Heart left ventricle (tissue), 16 donors: ENCODE results near the gene TXNDC17. TPM values are rescaled to one million over a fixed set of nuclear protein-coding genes. Genes with fewer than 3 reads are reported as not detected.

Experiments used
- ATAC-seq, 4 donors: fragments of 200-7000 bp; cut with Tn5 transposase; one replicate each; pipeline ENCODE4 v1.9.1; 2020 to 2022; ENCODE audit warnings: moderate library complexity in 4 of 4, mild to moderate bottlenecking in 3 of 4, moderate number of reproducible peaks in 1 of 4
- DNase-seq, 5 donors: peaks; one replicate each; pipeline ENCODE4 v3.0.0-alpha.2; 2020
- H3K27ac ChIP-seq, 12 donors: fragments of 200-600 bp; sonication (generic) in 4 of 12; one replicate each; pipeline versions ENCODE4 v1.5.0 to v1.8.0; 2016 to 2022; ENCODE audit warnings: mild to moderate bottlenecking in 2 of 12
- H3K27me3 ChIP-seq, 9 donors: fragments of 200-600 bp; sonication (generic) in 2 of 9; one replicate each; pipeline versions ENCODE4 v1.5.1 to v1.8.0; 2016 to 2022; ENCODE audit warnings: mild to moderate bottlenecking in 3 of 9
- H3K36me3 ChIP-seq, 9 donors: fragments of 200-600 bp; sonication (generic) in 2 of 9; one replicate each; pipeline versions ENCODE4 v1.5.0 to v1.8.0; 2018 to 2022; ENCODE audit warnings: mild to moderate bottlenecking in 2 of 9
- H3K4me1 ChIP-seq, 12 donors: fragments of 200-600 bp; sonication (generic) in 4 of 12; one replicate each; pipeline versions ENCODE4 v1.5.0 to v1.8.0; 2016 to 2022; ENCODE audit warnings: mild to moderate bottlenecking in 3 of 12
- H3K4me3 ChIP-seq, 12 donors: fragments of 200-600 bp; sonication (generic) in 4 of 12; one replicate each; pipeline versions ENCODE4 v1.5.0 to v1.8.0; 2017 to 2022; ENCODE audit warnings: mild to moderate bottlenecking in 9 of 12, moderate library complexity in 4 of 12
- H3K9me3 ChIP-seq, 12 donors: fragments of 200-600 bp; sonication (generic) in 4 of 12; one replicate each; pipeline versions ENCODE4 v1.5.0 to v1.8.0; 2016 to 2022; ENCODE audit warnings: mild to moderate bottlenecking in 1 of 12
- CTCF ChIP-seq, 12 donors: fragments of 200-600 bp; sonication (generic) in 4 of 12; IDR thresholded peaks; one replicate each; pipeline versions ENCODE4 v1.5.0 to v1.8.0; 2018 to 2022; ENCODE audit warnings: antibody characterized with exemption in 12 of 12, mild to moderate bottlenecking in 5 of 12
- POLR2A ChIP-seq, 2 donors: fragments of 450-650 bp; IDR thresholded peaks; one replicate each; pipeline ENCODE4 v1.6.1; 2017; ENCODE audit warnings: antibody characterized with exemption in 2 of 2, mild to moderate bottlenecking in 2 of 2, moderate library complexity in 2 of 2
- WGBS, 4 donors: extraction: QIAGEN DNeasy Blood & Tissue Kit in 2 of 4; methylation state at CpG; one replicate each; pipeline versions ENCODE4 v1.1.5 to v1.1.7; 2013 to 2018; 5-methylcytosine and 5-hydroxymethylcytosine counted together
- intact Hi-C, 10 donors: fragments of 100-400 bp; cut with DNase I; formaldehyde crosslinking; loops; one replicate each; pipeline versions ENCODE4 v1.11.1 to v1.14.2; 2022
- polyA plus RNA-seq, 2 donors: library from polyadenylated mRNA; stranded (reverse); fragments of 200-250 nt; gene quantifications; one replicate each; pipeline ENCODE4 v1.2.3, GENCODE V29; 2013
- total RNA-seq, 9 donors: library from RNA; depleted of rRNA in 2 of 9; stranded (reverse); fragments of >200 nt in 2 of 9; fragmentation: NEBNext Ultra II Directional in 3 of 9; extraction: Animal tissue kit (Norgen Biotek cat#: 25700) in 3 of 9; gene quantifications; one replicate each; pipeline versions ENCODE4 v1.1.0 to v1.2.4, GENCODE V29; 2016 to 2023
- donor health status: ischemic (EF 13 %, LVEDD 7.1; RV severe dilation, severe dysfunction).
- donor health status: healthy with polysubstance abuse.
- donor health status: DM: no; HTN: yes; CAD: no.
- donor health status: DM: no; HTN: no; CAD: no.
- donor health status: ischemic (EF 25% LVEDD 6.9; RV normal size, moderate dysfunction).
- donor health status: ischemic (EF 25% LVEDD 5.7; RV mildly dilated, moderate dysfunction).
- donor health status: healthy.
- donor health status: DM: yes; HTN: yes; CAD: no.
- donor health status: ischemic (EF 35%, LVEDD 5.7; RV mildly dilated, moderate dysfunction).
- donor health status: nonischemic (EF 11% LVEDD 7.7; RV severe dilation, severe dysfunction).
- donor health status: DM: yes; HTN: yes; CAD: no.
- donor health status: PGD.
- donor health status: ischemic (EF 29% LVEDD 5.4; RV normal size, mild dysfunction).
- donor health status: nonischemic (EF 23%, LVEDD 6.1; RV moderate dilation, normal function).

The TXNDC17 gene
- total and polyA plus RNA-seq, 11 donors: 31.5 to 221 (median 62.8) TPM

GRCh38 chr17:6627019-6627418 is 13.8 kb upstream of the TXNDC17 start:
- Histone ChIP-seq H3K36me3 (peaks cover 0 to 99% (median 71%) of the 10 kb centered on the region in 9 donors), H3K4me1 (peaks cover 0 to 3% (median 0%) of the 10 kb centered on the region in 12 donors), H3K27me3 (no peaks in the 10 kb centered on the region), H3K27ac (no peak overlapping the region), H3K4me3 (no peak overlapping the region), H3K9me3 (no peaks in the 10 kb centered on the region)
- no peak for ATAC-seq
- intact Hi-C loops: no loop called here
- WGBS, 4 donors: 65 to 78% (median 70%) methylated on average over 1 of the region's 1 CpG
- no peak for DNase-seq
- TF ChIP-seq POLR2A (IDR thresholded peaks at IDR 0.05): no peak
- TF ChIP-seq CTCF (IDR thresholded peaks at IDR 0.05): no peak

GRCh38 chr17:6630390-6630789 is 10.5 kb upstream of the TXNDC17 start:
- TF ChIP-seq CTCF (IDR thresholded peaks at IDR 0.05) (no peak), POLR2A (IDR thresholded peaks at IDR 0.05) (no peak)
- H3K9me3 ChIP-seq: no peaks in the 10 kb centered on the region
- peaks cover 0 to 11% (median 0%) of the 10 kb centered on the region in 12 donors for H3K4me1 ChIP-seq
- intact Hi-C loops: no loop called here
- H3K4me3 ChIP-seq: no peak overlapping the region
- DNase-seq (no peak), ATAC-seq (no peak)
- WGBS, 4 donors: 96 to 100% (median 98%) methylated on average over 1 of the region's 1 CpG
- H3K27ac ChIP-seq: no peak overlapping the region
- H3K36me3 ChIP-seq: peaks cover 0 to 98% (median 77%) of the 10 kb centered on the region in 9 donors
- H3K27me3 ChIP-seq: no peaks in the 10 kb centered on the region

GRCh38 chr17:6632530-6632929 is 8.3 kb upstream of the TXNDC17 start:
- peaks cover 0 to 11% (median 0%) of the 10 kb centered on the region in 12 donors for H3K4me1 ChIP-seq
- intact Hi-C loops: no loop called here
- TF ChIP-seq CTCF (IDR thresholded peaks at IDR 0.05) (no peak), POLR2A (IDR thresholded peaks at IDR 0.05) (no peak)
- H3K27ac ChIP-seq: no peak overlapping the region
- ATAC-seq: peak in 3 of 4 donors; percentile 51 to 74 (median 65)
- H3K36me3 ChIP-seq: peaks cover 0 to 77% (median 64%) of the 10 kb centered on the region in 9 donors
- H3K27me3 ChIP-seq: no peaks in the 10 kb centered on the region
- no peak for DNase-seq
- H3K4me3 ChIP-seq: no peak overlapping the region
- no peaks in the 10 kb centered on the region for H3K9me3 ChIP-seq

- H3K4me3 ChIP-seq: no peak overlapping the region
- WGBS, 4 donors: 95 to 99% (median 98%) methylated on average over 3 of the region's 3 CpGs
- H3K27me3 ChIP-seq: no peaks in the 10 kb centered on the region
- DNase-seq: no peak
- intact Hi-C loops: no loop called here
- peaks cover 0 to 13% (median 0%) of the 10 kb centered on the region in 12 donors for H3K4me1 ChIP-seq
- no peaks in the 10 kb centered on the region for H3K9me3 ChIP-seq
- H3K36me3 ChIP-seq: peaks cover 0 to 70% (median 56%) of the 10 kb centered on the region in 9 donors
- TF ChIP-seq CTCF (IDR thresholded peaks at IDR 0.05) (no peak), POLR2A (IDR thresholded peaks at IDR 0.05) (no peak)
- no peak overlapping the region for H3K27ac ChIP-seq
- ATAC-seq: no peak
Observed at GRCh38 chr17:6633263-6633662, 7.6 kb upstream of the TXNDC17 start.
